AG09319 (cell line): Measurements from ENCODE around the gene SHISA9.

Experiments
- DNase-seq: peaks from one replicate; pipeline ENCODE4 v3.0.0-alpha.2; 2010; ENCODE audit warnings: low read depth; ENCODE audit errors: extremely low read depth
- TF ChIP-seq, protein P1 (sequence below): IDR thresholded peaks from 2 replicates; pipeline ENCODE4 v1.5.1; 2011; ENCODE audit warnings: low read depth, mild to moderate bottlenecking, inconsistent platforms, low read length, moderate library complexity

The SHISA9 gene

GRCh38 chr16:13120091-13120490 is 218.7 kb downstream of the SHISA9 start:
- DNase-seq: no peak
- TF ChIP-seq, protein P1, sequence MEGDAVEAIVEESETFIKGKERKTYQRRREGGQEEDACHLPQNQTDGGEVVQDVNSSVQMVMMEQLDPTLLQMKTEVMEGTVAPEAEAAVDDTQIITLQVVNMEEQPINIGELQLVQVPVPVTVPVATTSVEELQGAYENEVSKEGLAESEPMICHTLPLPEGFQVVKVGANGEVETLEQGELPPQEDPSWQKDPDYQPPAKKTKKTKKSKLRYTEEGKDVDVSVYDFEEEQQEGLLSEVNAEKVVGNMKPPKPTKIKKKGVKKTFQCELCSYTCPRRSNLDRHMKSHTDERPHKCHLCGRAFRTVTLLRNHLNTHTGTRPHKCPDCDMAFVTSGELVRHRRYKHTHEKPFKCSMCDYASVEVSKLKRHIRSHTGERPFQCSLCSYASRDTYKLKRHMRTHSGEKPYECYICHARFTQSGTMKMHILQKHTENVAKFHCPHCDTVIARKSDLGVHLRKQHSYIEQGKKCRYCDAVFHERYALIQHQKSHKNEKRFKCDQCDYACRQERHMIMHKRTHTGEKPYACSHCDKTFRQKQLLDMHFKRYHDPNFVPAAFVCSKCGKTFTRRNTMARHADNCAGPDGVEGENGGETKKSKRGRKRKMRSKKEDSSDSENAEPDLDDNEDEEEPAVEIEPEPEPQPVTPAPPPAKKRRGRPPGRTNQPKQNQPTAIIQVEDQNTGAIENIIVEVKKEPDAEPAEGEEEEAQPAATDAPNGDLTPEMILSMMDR: no peak

DNA sequence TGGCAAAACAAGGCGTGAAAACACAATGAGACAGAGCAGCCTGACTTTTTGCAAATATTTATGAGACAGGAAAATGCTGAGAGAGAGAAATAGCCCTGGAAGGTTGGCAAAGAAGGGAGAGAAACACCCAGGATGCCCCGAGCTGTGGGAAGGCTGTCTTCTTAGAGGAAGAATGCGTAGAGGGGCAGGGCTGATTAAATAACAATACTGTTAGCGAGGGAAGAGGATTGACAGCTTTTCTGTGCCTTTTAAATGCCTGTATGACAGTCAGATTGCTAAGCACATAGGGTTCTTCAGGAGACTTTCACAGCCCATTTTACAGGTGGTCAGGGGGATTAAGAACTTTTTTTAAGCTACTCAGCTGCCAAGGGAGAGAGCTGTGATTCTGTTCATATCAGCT is 219.2 kb downstream of the SHISA9 start:
- TF ChIP-seq, protein P1: no peak

DNA sequence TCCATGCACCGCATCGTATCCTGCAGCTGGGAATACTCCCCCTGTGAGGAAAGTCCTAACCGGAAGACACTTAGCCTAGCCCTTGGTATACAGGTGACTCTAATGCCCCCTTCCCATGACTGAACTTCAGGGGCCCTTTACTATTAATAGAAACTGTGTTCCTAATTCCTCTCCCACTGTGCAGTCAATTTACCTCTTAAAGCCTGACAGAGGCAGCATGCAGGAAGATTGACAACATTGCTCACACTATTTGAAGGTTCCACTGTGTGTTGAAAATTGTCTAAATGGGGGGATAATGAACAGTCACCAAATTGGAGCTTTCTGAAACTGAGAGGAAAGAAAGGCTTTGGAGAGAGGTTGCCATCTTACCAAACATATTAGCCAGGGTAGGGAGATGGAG is 222.6 kb downstream of the SHISA9 start:
- TF ChIP-seq, protein P1: no peak
- no peak for DNase-seq

More for the DNA sequence above, 219.2 kb downstream of the SHISA9 start:
- DNase-seq: no peak

DNA sequence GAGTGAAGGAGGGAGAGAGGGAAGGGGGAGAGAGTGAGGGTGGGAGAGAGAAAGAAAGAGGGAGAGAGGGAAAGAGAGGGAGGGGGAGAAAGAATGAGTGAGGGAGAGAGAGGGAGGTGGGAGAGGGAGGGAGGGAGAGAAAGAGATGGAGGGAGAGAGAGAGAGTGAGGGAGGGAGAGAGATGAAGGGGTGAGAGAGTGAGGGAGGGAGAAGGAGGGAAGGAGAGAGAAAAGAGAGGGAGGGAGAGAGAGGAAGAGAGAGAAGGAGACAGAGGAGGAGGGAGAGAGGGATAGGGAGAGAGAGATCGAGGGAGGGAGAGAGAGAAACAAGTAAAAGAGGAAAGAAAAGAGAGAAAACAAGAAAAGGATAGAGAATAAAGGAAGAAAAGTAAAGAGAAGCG is 225.7 kb downstream of the SHISA9 start:
- TF ChIP-seq, protein P1: no peak
- no peak for DNase-seq

DNA sequence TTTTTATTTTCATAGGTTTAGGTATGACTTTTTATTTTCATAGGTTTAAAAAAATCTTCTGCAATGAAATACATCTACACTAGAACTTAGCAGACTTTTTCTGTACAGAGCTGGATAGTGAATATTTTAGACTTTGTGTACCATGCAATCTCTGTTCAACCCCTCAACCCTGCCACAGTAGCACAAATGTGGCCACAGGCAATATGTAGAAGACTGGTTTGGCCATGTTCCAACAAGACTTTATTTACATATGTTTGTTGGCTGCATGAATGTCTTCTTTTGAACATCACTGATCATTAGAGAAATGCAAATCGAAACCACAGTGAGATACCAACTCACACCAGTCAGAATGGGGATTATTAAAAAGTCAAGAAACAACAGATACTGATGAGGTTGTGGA is 229.2 kb downstream of the SHISA9 start:
- DNase-seq: no peak

DNA sequence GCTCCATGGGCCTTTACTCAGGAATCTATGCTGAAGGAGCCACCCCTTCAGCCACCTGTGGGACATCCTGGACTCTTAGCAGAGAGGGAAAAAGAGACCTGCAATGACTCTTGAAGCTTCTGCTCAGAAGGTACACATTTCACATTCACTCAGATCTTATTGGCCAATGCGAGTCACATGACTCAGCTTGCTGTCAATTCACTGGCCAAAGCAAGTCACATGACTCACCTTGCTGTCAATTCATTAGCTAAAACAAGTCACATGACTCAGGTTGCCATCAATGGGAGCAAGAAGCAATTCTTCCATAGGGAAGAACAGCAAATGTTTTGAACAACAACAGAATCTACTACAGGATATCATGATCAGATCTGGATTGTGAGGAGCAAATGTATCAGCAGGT is 233.4 kb downstream of the SHISA9 start:
- TF ChIP-seq, protein P1: no peak
- no peak for DNase-seq

More for the DNA sequence above, 229.2 kb downstream of the SHISA9 start:
- TF ChIP-seq, protein P1: no peak

DNA sequence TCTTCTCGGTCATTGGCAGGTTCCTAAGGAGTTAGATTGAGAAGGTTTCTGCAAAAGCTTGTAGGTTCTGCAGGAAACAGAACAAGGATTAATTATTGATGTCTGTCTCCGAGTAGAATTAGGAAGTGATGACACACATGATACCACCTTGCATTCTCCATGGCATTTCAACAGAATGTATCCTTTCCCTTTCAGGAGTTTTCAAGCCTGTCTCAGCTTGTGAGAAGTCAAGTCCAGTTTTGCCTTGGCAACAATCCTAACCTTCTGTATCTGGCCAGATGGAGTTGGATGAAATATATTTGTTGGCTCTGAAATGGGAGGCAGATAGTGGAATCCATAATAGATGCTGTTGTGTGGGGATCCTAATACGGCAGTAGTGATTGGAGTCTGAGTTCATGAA is 235.5 kb downstream of the SHISA9 start:
- DNase-seq: no peak
- TF ChIP-seq, protein P1: no peak
